GM23338 (cell line): Measurements from ENCODE around the gene DOCK10. TPM values are rescaled to one million over a fixed set of nuclear protein-coding genes. Genes with fewer than 3 reads are reported as not detected.

Experiments
- ATAC-seq: fragments of 200-7000 bp; cut with Tn5 transposase; 3 replicates; pipeline ENCODE4 v1.9.1; 2020
- DNase-seq: peaks from one replicate; pipeline ENCODE4 v3.0.0-alpha.2; 2015; ENCODE audit warnings: low spot score
- H2AFZ ChIP-seq: fragments of 200-600 bp; sonication (generic); 2 replicates; pipeline ENCODE4 v1.8.0; 2016; ENCODE audit warnings: antibody characterized with exemption, mild to moderate bottlenecking, moderate library complexity
- H3F3A ChIP-seq: fragments of 200-600 bp; sonication (generic); replicated peaks from 2 replicates; pipeline ENCODE4 v1.8.0; 2017; ENCODE audit warnings: antibody characterized with exemption, mixed run types, low read depth
- H3K27ac ChIP-seq: fragments of 200-600 bp; sonication (generic); 2 replicates; pipeline ENCODE4 v1.6.1; 2016; ENCODE audit warnings: low read depth
- H3K27me3 ChIP-seq: fragments of 200-600 bp; sonication (generic); 2 replicates; pipeline ENCODE4 v1.8.0; 2016; ENCODE audit warnings: mild to moderate bottlenecking, mixed run types, moderate library complexity; ENCODE audit not compliant: insufficient read depth
- H3K36me3 ChIP-seq: fragments of 200-600 bp; sonication (generic); 2 replicates; pipeline ENCODE4 v1.8.0; 2016; ENCODE audit warnings: mild to moderate bottlenecking; ENCODE audit not compliant: insufficient read depth
- H3K4me1 ChIP-seq: fragments of 200-600 bp; sonication (generic); 2 replicates; pipeline ENCODE4 v1.8.0; 2016; ENCODE audit warnings: mild to moderate bottlenecking, moderate library complexity; ENCODE audit not compliant: insufficient read depth
- H3K4me2 ChIP-seq: fragments of 200-600 bp; sonication (generic); 2 replicates; pipeline ENCODE4 v1.7.1; 2017; ENCODE audit warnings: mixed run types
- H3K4me3 ChIP-seq: fragments of 200-600 bp; sonication (generic); 2 replicates; pipeline ENCODE4 v1.6.1; 2016; ENCODE audit warnings: mixed run types
- H3K79me2 ChIP-seq: fragments of 200-600 bp; sonication (generic); replicated peaks from 2 replicates; pipeline ENCODE4 v1.8.0; 2017; ENCODE audit warnings: mild to moderate bottlenecking; ENCODE audit not compliant: insufficient read depth
- H3K9me2 ChIP-seq: fragments of 200-600 bp; sonication (generic); 2 replicates; pipeline ENCODE4 v1.8.0; 2017; ENCODE audit not compliant: insufficient read depth
- H4K20me1 ChIP-seq: fragments of 200-600 bp; sonication (generic); replicated peaks from 2 replicates; pipeline ENCODE4 v1.8.0; 2017; ENCODE audit warnings: mild to moderate bottlenecking; ENCODE audit not compliant: insufficient read depth
- H3K27ac Mint-ChIP-seq: 2 replicates; pipeline ENCODE4 v1.8.0; 2020; ENCODE audit warnings: inconsistent platforms, mild to moderate bottlenecking, moderate library complexity, mixed read lengths
- H3K27me3 Mint-ChIP-seq: 3 replicates; pipeline ENCODE4 v1.8.0; 2022; ENCODE audit warnings: low read depth, mild to moderate bottlenecking, moderate library complexity, mixed read lengths, inconsistent platforms; ENCODE audit not compliant: insufficient read depth, poor library complexity
- H3K36me3 Mint-ChIP-seq: 3 replicates; pipeline ENCODE4 v1.8.0; 2021; ENCODE audit warnings: low read depth, mild to moderate bottlenecking, inconsistent platforms, moderate library complexity, mixed read lengths
- H3K4me1 Mint-ChIP-seq: 3 replicates; pipeline ENCODE4 v1.8.0; 2020; ENCODE audit warnings: mild to moderate bottlenecking, inconsistent platforms, mixed read lengths
- H3K4me3 Mint-ChIP-seq: 3 replicates; pipeline ENCODE4 v1.8.0; 2021; ENCODE audit warnings: moderate library complexity, mild to moderate bottlenecking, inconsistent platforms, mixed read lengths
- H3K9me3 Mint-ChIP-seq: 3 replicates; pipeline ENCODE4 v1.8.0; 2020; ENCODE audit warnings: moderate library complexity, mild to moderate bottlenecking, inconsistent platforms, mixed read lengths
- CREB1 ChIP-seq: fragments of 250-450 bp; sonication (Bioruptor Pico); IDR thresholded peaks from 2 replicates; pipeline ENCODE4 v1.5.0; 2020; ENCODE audit warnings: low read depth, mild to moderate bottlenecking, moderate library complexity
- CTCF ChIP-seq, 2 experiments: fragments of 200-600 bp in 1 of 2; sonication (generic) in 1 of 2; conservative IDR thresholded peaks; 2 replicates each; pipeline versions ENCODE4 v1.5.1 to v1.6.1; 2016 to 2017; ENCODE audit warnings: antibody characterized with exemption in 2 of 2, low read depth in 2 of 2, mild to moderate bottlenecking in 2 of 2, moderate library complexity in 1 of 2
- ETS1 ChIP-seq: IDR thresholded peaks from 2 replicates; pipeline ENCODE4 v1.6.1; 2016; ENCODE audit warnings: antibody characterized with exemption
- EZH2 ChIP-seq: fragments of 200-600 bp; sonication (generic); IDR thresholded peaks from one replicate; pipeline ENCODE4 v1.8.0; 2017; ENCODE audit warnings: antibody characterized with exemption, mild to moderate bottlenecking, low read depth; ENCODE audit not compliant: unreplicated experiment
- EZH2phosphoT487 ChIP-seq: fragments of 200-600 bp; sonication (generic); IDR thresholded peaks from one replicate; pipeline ENCODE4 v1.8.1; 2018; ENCODE audit warnings: antibody characterized with exemption; ENCODE audit not compliant: unreplicated experiment
- REST ChIP-seq: IDR thresholded peaks from one replicate; pipeline ENCODE4 v1.6.1; 2018; ENCODE audit warnings: antibody characterized with exemption; ENCODE audit not compliant: unreplicated experiment
- STAT1 ChIP-seq: IDR thresholded peaks from one replicate; pipeline ENCODE4 v1.6.1; 2016; ENCODE audit warnings: antibody characterized with exemption; ENCODE audit not compliant: unreplicated experiment
- ZNF114 ChIP-seq: fragments of 250-450 bp; sonication (Bioruptor Pico); IDR thresholded peaks from 2 replicates; pipeline ENCODE4 v1.5.0; 2020; ENCODE audit warnings: mild to moderate bottlenecking, moderate library complexity
- ZNF331 ChIP-seq: fragments of 250-450 bp; sonication (Bioruptor Pico); IDR thresholded peaks from 2 replicates; pipeline ENCODE4 v1.5.0; 2020; ENCODE audit warnings: low read depth, mild to moderate bottlenecking, moderate library complexity
- ZNF462 ChIP-seq: fragments of 250-450 bp; sonication (Bioruptor Pico); IDR thresholded peaks from 2 replicates; pipeline ENCODE4 v1.5.0; 2020; ENCODE audit warnings: mild to moderate bottlenecking, moderate library complexity
- polyA plus RNA-seq: library from polyadenylated mRNA; unstranded; fragments of >200 nt; fragmentation: Nextera tagmentation; extraction: Ambion mirVana; gene quantifications from 2 replicates; pipeline ENCODE4 v1.2.1, GENCODE V29; 2016
- total RNA-seq: library from RNA; depleted of rRNA; stranded (reverse); fragments of >200 nt; shearing (Covaris generic); gene quantifications from 2 replicates; pipeline ENCODE4 v1.2.3, GENCODE V29; 2014

The DOCK10 gene
- total and polyA plus RNA-seq, 2 experiments from 2014 or later: 1.0 to 1.7 TPM

GRCh38 chr2:224948005-224948404 lies 94.3 kb downstream of the DOCK10 start:
- Histone ChIP-seq H3K9me2 (no peaks in the 10 kb centered on the region), H3K27me3 (no peaks in the 10 kb centered on the region), H3K27ac (no peak overlapping the region), H3K4me3 (no peak overlapping the region), H4K20me1 (no peaks in the 10 kb centered on the region), H3K79me2 (no peaks in the 10 kb centered on the region), H3K4me2 (no peak overlapping the region), H3K36me3 (no peaks in the 10 kb centered on the region), H2AFZ (no peak overlapping the region), H3F3A (no peaks in the 10 kb centered on the region), H3K4me1 (peaks cover 17% of the 10 kb centered on the region)
- H3K9me3 Mint-ChIP-seq: no peaks in the 10 kb centered on the region
- no peak for TF ChIP-seq ZNF114 (CRISPR knock-in tag)
- TF ChIP-seq EZH2: no peak
- TF ChIP-seq ZNF462 (CRISPR knock-in tag): no peak
- TF ChIP-seq CTCF (conservative IDR thresholded peaks at IDR 0.05; ENCODE audit: low read depth in 2 of 2): no peak
- TF ChIP-seq CREB1 (CRISPR knock-in tag): no peak
- no peak for TF ChIP-seq REST
- TF ChIP-seq STAT1: no peak
- TF ChIP-seq ETS1: no peak
- TF ChIP-seq ZNF331 (CRISPR knock-in tag): no peak
- TF ChIP-seq EZH2phosphoT487: no peak
- no peak overlapping the region for H3K27ac Mint-ChIP-seq
- peaks cover 4% of the 10 kb centered on the region for H3K27me3 Mint-ChIP-seq
- ATAC-seq: no peak
- H3K4me1 Mint-ChIP-seq: peaks cover 13% of the 10 kb centered on the region
- DNase-seq: no peak
- no peak overlapping the region for H3K4me3 Mint-ChIP-seq
- no peaks in the 10 kb centered on the region for H3K36me3 Mint-ChIP-seq
